Activated T-cell treated with anti-CD3 and anti-CD28 coated beads, Interleukin-2, amount 50 U/mL, for 4 hours (primary cell): ENCODE results near the gene EPHA4. TPM values are rescaled to one million over a fixed set of nuclear protein-coding genes. Genes with fewer than 3 reads are reported as not detected.

Experiments used
- ATAC-seq, 2 donors: fragments of 200-7000 bp; cut with Tn5 transposase; one replicate each; pipeline ENCODE4 v1.10.0; 2021
- DNase-seq: peaks from one replicate; pipeline ENCODE4 v3.0.0-alpha.2; 2020
- H3K27me3 Mint-ChIP-seq: one replicate; pipeline ENCODE4 v1.8.0; 2021; ENCODE audit warnings: low read depth, mixed read lengths
- H3K36me3 Mint-ChIP-seq: one replicate; pipeline ENCODE4 v1.8.0; 2022; ENCODE audit warnings: mixed read lengths; ENCODE audit not compliant: insufficient read depth
- H3K4me1 Mint-ChIP-seq: one replicate; pipeline ENCODE4 v1.8.0; 2021; ENCODE audit warnings: low read depth, mixed read lengths
- H3K4me3 Mint-ChIP-seq: one replicate; pipeline ENCODE4 v1.8.0; 2021; ENCODE audit warnings: mild to moderate bottlenecking, moderate library complexity, mixed read lengths
- H3K9me3 Mint-ChIP-seq: one replicate; pipeline ENCODE4 v1.8.0; 2021; ENCODE audit warnings: mixed read lengths
- total RNA-seq, 3 donors: library from RNA; stranded (reverse); gene quantifications; one replicate each; pipeline ENCODE4 v1.2.1, GENCODE V29; 2021

Gene EPHA4
- total RNA-seq, 3 donors from 2014 or later, result 2.2 to 5.4 (median 2.4) TPM

DNA sequence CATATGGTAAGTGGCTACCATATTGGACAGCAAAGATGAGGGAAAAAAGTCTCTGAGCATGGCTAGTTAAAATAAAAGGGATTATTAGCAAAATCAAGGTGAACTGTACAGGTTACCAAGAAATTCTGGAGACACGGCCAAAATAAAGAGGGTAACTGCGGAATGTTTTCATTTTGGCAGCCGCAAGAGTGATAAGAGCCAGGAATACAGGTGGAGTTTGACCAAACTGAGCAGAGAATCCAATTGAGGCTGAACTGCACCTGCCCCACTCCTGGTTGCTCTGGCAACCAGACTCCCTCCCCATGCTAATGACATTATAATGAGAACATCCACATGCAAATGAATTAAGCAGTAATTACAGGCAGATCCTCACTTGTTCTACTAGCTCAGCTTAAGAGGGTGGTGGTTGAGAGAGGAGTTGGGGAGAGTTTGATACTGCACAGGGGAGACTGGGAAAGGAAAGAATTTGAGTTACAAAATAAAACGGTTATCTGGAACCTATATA, 18.8 kb upstream of the EPHA4 start:
- ATAC-seq (no peak), DNase-seq (no peak)
- H3K27me3 Mint-ChIP-seq, result peaks cover 19% of the 10 kb centered on the region
- no peaks in the 10 kb centered on the region for H3K9me3 Mint-ChIP-seq
- no peaks in the 10 kb centered on the region for H3K4me1 Mint-ChIP-seq
- no peak overlapping the region for H3K4me3 Mint-ChIP-seq
- H3K36me3 Mint-ChIP-seq, result no peaks in the 10 kb centered on the region

DNA sequence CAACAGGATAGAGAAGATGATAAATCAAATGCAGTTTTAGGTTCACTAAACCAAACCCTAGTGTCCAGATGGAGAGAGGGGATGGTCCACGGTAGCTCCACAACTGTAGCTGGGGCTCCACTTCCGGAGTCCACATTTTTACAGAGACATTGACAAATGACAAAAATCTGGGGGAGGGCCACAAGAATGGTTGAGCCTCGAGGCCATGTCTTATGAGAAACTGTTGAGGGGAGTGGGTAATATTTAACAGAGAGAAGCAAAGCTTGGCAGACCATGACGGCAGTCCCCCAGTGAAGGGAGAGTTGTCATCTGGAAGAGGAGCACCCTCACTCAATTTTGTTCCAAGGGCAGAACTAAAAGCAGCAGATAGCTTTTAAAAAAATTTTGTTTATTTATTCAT, 17.6 kb upstream of the EPHA4 start:
- no peaks in the 10 kb centered on the region for H3K9me3 Mint-ChIP-seq
- no peaks in the 10 kb centered on the region for H3K4me1 Mint-ChIP-seq
- H3K27me3 Mint-ChIP-seq, result peaks cover 19% of the 10 kb centered on the region
- DNase-seq (no peak), ATAC-seq (no peak)
- H3K36me3 Mint-ChIP-seq, result no peaks in the 10 kb centered on the region
- no peak overlapping the region for H3K4me3 Mint-ChIP-seq

DNA sequence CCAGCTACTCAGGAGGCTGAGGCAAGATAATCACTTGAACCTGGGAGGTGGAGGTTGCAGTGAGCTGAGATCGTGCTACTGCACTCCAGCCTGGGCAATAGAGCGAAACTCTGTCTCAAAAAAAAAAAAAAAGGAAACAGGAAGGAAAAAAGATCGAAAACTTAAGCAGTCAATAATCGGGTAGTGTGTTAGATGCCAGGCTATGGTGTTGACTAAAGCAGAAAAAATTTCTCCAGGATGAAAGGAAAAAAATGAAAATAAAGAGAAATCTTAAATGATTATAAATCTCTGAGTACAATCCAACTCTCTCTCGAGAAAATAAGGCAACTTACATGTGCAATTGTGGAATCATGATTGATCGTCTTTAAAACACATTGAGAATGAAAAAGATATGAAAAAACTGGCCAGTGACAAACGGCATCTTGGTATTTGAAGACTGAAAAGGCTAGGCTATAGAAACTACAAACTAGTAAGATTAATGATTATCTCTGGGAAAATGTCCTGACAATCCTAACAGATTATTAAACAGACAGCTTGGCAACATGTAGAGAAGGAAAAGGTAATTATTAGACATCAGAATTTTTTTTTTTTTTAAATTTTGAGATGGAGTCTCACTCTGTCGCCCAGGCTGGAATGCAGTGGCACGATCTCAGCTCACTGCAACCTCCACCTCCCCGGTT, 16.3 kb upstream of the EPHA4 start:
- H3K36me3 Mint-ChIP-seq, result no peaks in the 10 kb centered on the region
- DNase-seq (no peak), ATAC-seq (no peak)
- no peaks in the 10 kb centered on the region for H3K4me1 Mint-ChIP-seq
- no peaks in the 10 kb centered on the region for H3K9me3 Mint-ChIP-seq
- H3K27me3 Mint-ChIP-seq, result peaks cover 24% of the 10 kb centered on the region
- H3K4me3 Mint-ChIP-seq, result no peak overlapping the region

GRCh38 chr2:221581986-221582385, 9.9 kb upstream of the EPHA4 start:
- Mint-ChIP-seq H3K4me3 (no peak overlapping the region), H3K27me3 (peaks cover 30% of the 10 kb centered on the region), H3K36me3 (no peaks in the 10 kb centered on the region), H3K4me1 (no peaks in the 10 kb centered on the region), H3K9me3 (no peaks in the 10 kb centered on the region)
- no peak for ATAC-seq
- no peak for DNase-seq

DNA sequence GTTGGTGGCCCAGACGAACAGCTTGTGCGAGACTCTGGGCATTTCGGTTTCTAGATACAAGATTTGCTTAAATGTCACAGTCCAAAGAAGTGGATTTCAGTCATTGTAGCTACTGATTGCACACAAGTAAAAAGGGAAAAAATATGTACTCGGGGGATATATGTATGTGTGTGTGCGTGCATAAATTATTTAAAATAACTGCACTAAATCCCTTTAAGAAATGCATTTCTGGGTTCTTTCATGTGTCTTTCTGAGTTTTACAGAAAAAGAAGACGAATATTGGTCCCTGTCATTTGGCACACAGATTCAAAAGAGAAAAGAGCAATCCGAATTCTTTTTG, 2.1 kb upstream of the EPHA4 start:
- Mint-ChIP-seq H3K27me3 (peaks cover 47% of the 10 kb centered on the region), H3K4me3 (peak overlapping the region; percentile 68), H3K9me3 (no peaks in the 10 kb centered on the region), H3K4me1 (peaks cover 27% of the 10 kb centered on the region), H3K36me3 (no peaks in the 10 kb centered on the region)
- DNase-seq, result no peak
- no peak for ATAC-seq

DNA sequence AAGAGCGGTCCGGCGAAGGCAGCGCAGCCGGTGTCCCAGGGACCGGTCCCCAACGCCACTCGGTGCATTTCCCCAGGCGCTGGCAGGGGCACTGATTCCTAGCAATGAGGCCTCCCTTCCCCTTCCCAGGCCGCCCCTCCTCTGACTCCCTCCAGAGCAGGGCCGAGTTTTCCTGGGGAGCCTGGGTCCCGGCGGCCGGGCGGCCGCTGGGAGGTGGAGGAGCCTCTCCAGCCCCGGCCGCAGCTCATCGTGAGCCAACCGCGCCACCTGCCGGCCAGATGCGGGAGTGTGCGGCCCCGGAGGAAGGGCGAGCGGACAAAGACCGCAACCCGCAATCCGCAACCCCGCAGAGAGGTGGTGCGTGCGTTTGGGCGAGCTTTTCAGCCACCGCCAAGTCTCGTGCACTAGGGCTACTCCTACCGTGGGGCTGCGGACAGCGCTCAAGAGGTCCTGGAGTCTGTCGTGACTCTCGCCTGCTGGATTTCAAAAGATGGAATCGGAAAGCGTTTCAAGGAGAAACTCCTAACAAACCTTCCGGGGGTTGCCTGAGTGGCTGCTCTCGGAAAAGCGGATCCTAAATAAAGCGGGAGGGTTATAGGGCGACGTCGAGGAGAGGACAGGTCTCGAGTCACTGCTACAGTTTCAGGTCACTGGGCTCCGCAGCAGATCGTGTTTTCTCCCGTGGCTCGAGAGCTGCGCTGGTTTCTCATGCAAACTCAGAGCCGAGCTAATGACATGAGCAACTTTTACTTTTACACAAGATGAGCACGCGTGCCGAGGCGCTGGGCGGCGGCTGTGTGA, 1.5 kb upstream of the EPHA4 start:
- Mint-ChIP-seq H3K4me3 (peak overlapping the region; percentile 68), H3K4me1 (peaks cover 33% of the 10 kb centered on the region), H3K9me3 (no peaks in the 10 kb centered on the region), H3K27me3 (peaks cover 45% of the 10 kb centered on the region), H3K36me3 (peaks cover 2% of the 10 kb centered on the region)
- ATAC-seq (peak; percentile 58 to 60), DNase-seq (peak; percentile 76)

DNA sequence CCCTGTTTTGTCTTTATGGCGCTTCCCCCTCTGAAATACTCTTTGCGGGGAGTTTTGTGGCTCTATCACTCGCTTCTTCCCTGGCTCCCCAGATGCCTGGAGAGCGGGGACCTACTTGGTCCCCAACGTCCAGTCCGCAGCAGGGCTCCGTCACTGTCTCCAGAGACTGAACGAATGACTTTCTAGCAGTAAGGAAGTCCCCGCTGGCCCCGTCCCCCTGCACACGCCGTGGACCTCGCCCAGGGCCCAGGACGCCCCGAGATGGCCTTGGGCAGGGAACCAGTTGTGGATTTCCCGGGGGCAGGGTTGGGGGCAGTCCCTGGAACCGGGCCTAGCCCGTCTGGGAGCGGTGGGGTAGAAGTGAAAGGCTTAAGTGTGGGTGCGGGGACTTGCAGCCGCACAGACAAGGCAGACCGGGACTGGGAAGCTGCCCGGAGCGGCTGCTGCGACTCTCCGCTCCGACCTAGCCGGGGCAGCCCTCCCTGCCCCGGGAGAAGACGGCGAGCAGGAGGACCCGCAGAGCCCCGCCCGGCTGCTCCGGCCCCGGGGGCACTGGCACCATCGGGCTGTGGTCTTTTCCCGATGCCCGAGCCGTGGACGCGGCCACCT, 821 bp upstream of the EPHA4 start:
- peaks cover 38% of the 10 kb centered on the region for H3K4me1 Mint-ChIP-seq

DNA sequence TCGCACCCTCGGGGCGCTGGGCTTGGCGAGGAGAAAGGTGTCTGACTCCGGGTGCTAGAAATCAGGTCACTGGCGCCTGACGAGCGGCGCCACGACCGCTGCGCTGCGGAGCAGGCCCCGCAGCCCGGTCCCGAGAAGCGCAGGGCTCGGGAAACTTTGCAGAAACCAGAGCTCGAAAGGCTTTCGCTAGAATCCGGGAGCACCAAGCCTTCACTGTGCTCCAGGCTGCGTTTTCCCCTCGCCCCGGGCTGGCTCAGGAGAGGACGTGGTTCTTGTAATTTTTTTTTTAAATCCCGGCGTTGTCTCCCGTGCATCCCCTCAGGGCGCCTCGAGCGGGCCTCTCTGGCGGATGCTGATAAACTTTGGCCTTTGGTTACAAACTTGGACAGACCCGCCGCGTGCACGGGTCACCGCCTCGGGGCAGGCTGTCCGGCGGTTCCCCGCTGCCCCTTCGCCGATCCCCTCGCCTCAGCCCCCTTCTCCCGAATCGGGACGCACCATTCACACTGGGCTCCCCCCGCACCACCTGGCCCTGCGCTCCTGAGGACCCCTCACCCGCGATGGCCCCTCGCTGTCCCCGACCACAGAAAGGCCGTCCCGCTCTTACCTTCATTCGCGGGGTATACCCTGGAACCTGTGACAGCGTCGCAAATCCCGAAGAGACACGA, 419 bp downstream of the EPHA4 start:
- Mint-ChIP-seq H3K4me1 (peaks cover 45% of the 10 kb centered on the region), H3K4me3 (peak overlapping the region; percentile 98), H3K27me3 (peaks cover 30% of the 10 kb centered on the region), H3K9me3 (no peaks in the 10 kb centered on the region), H3K36me3 (peaks cover 2% of the 10 kb centered on the region)
- peak; percentile 9 to 13 for ATAC-seq
- DNase-seq, result peak; percentile 5

More for the DNA sequence above, 821 bp upstream of the EPHA4 start:
- ATAC-seq (peak; percentile 24 to 26), DNase-seq (peak; percentile 11)
- Mint-ChIP-seq H3K9me3 (no peaks in the 10 kb centered on the region), H3K27me3 (peaks cover 40% of the 10 kb centered on the region), H3K36me3 (peaks cover 2% of the 10 kb centered on the region), H3K4me3 (peak overlapping the region; percentile 98)

- H3K4me3 Mint-ChIP-seq, result peak overlapping the region; percentile 98
- H3K27me3 Mint-ChIP-seq, result peaks cover 26% of the 10 kb centered on the region
- H3K4me1 Mint-ChIP-seq, result peaks cover 48% of the 10 kb centered on the region
- peak; percentile 7 to 9 for ATAC-seq
- peak; percentile 10 for DNase-seq
- H3K9me3 Mint-ChIP-seq, result no peaks in the 10 kb centered on the region
- H3K36me3 Mint-ChIP-seq, result peaks cover 2% of the 10 kb centered on the region
Measured at GRCh38 chr2:221571025-221571550, 1.0 kb downstream of the EPHA4 start.

DNA sequence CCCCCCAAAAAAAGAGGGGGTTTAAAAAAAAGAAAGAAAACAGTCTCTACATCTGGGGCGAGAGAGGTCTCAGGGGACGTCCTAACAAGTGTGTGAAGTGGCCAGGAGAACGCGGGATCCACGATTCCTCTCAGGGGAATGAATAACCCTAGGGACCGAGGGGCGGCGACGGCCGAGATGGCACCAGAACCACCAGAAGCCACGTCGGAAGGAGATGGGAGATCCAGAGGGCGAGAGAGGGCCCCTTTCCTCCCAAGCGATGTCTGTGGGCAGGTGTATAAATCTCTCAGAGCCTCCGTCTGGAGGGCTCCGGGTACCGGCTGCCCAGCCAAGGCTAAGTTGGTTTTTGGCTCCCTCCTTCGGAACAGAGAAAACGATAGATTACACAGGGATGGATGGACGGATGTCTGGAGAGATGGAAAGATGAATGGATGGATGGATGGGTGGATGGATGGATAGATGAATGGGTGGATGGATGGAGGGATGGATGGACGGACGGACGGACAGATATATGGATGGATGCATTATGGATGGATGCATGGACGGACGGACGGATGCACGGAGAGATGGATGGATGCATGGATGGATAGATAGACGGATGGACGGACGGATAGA, 1.7 kb downstream of the EPHA4 start:
- no peaks in the 10 kb centered on the region for H3K9me3 Mint-ChIP-seq
- H3K4me1 Mint-ChIP-seq, result peaks cover 54% of the 10 kb centered on the region
- H3K4me3 Mint-ChIP-seq, result peak overlapping the region; percentile 98
- peak; percentile 6 for DNase-seq
- H3K36me3 Mint-ChIP-seq, result peaks cover 2% of the 10 kb centered on the region
- ATAC-seq, result no peak
- H3K27me3 Mint-ChIP-seq, result peaks cover 23% of the 10 kb centered on the region

DNA sequence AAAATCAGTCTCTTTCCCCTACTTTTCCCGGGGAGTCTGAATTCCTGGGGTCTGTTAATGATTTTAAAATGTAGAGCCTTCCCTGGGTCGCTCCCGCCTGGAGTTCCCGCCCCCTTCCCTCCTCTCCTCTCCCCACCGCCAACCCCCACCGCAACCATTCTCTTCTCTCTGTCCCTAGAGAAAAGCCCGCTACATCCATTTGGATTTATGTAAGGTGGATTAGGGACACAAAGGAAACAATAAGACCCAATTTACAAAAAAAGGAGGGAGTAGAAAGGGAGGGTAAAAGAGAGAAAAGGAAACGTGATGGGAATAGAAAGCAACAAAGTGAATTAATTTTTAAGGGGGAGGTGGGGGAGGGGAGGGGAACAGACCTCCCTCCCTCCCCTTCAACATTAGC, 2.2 kb downstream of the EPHA4 start:
- DNase-seq (no peak), ATAC-seq (no peak)
- peaks cover 2% of the 10 kb centered on the region for H3K36me3 Mint-ChIP-seq
- H3K4me3 Mint-ChIP-seq, result peak overlapping the region; percentile 98
- peaks cover 20% of the 10 kb centered on the region for H3K27me3 Mint-ChIP-seq
- H3K4me1 Mint-ChIP-seq, result peaks cover 56% of the 10 kb centered on the region
- no peaks in the 10 kb centered on the region for H3K9me3 Mint-ChIP-seq

GRCh38 chr2:221569425-221569845, 2.7 kb downstream of the EPHA4 start:
- Mint-ChIP-seq H3K4me1 (peaks cover 60% of the 10 kb centered on the region), H3K9me3 (no peaks in the 10 kb centered on the region), H3K36me3 (peaks cover 2% of the 10 kb centered on the region), H3K4me3 (peak overlapping the region; percentile 98), H3K27me3 (peaks cover 15% of the 10 kb centered on the region)
- ATAC-seq (no peak), DNase-seq (no peak)

DNA sequence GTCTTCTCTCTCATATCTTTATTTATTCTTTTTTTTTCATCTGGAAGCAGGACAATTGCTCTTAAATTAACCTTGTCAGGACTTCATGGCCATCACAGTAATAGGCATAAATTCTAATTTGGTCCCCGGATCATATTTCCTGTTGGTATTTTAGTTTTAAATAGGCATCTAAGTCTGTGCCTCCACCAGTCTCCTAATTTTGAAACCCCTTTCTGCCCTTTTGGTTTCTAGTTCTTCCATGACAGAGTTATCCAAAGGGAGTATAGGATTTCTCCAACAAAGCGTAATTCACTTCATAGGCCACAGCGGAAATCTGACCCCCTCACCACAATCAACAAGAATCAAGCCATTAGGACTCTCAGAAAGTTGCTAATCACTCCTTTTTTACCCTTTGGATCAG, 3.8 kb downstream of the EPHA4 start:
- peaks cover 63% of the 10 kb centered on the region for H3K4me1 Mint-ChIP-seq
- peaks cover 7% of the 10 kb centered on the region for H3K27me3 Mint-ChIP-seq
- H3K36me3 Mint-ChIP-seq, result peaks cover 11% of the 10 kb centered on the region
- no peaks in the 10 kb centered on the region for H3K9me3 Mint-ChIP-seq
- no peak for ATAC-seq
- no peak for DNase-seq
- H3K4me3 Mint-ChIP-seq, result no peak overlapping the region
